Measurements from ENCODE around the gene KIF14. TPM values are rescaled to one million over a fixed set of nuclear protein-coding genes. Genes with fewer than 3 reads are reported as not detected.

Gene KIF14
- total and polyA plus RNA-seq, 2 of the 13 experiments (the other 11 are each of a cell fraction or from before 2014, with no cell fraction given), result 3.3 to 11.2 TPM

DNA sequence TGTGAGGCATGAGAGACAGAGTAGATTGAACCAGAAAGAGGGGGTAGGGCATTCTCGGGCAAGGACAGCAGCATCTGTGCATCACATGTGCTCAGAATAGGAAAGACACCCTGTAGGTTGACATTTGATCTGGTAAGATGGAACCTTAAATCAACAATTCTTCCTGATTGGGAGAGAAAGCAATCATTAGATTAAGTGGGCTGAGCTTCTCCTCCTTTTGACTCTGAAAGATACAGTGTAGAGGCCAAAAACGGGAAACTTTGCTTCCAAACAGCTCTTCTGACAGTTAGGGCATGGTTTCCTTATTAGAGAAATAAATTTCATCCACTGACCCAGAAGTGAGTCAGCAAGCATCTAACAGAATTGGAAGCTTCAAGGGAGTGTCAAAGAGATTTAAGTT is 9.7 kb downstream of the KIF14 start (continued):
- TF ChIP-seq, protein P1, sequence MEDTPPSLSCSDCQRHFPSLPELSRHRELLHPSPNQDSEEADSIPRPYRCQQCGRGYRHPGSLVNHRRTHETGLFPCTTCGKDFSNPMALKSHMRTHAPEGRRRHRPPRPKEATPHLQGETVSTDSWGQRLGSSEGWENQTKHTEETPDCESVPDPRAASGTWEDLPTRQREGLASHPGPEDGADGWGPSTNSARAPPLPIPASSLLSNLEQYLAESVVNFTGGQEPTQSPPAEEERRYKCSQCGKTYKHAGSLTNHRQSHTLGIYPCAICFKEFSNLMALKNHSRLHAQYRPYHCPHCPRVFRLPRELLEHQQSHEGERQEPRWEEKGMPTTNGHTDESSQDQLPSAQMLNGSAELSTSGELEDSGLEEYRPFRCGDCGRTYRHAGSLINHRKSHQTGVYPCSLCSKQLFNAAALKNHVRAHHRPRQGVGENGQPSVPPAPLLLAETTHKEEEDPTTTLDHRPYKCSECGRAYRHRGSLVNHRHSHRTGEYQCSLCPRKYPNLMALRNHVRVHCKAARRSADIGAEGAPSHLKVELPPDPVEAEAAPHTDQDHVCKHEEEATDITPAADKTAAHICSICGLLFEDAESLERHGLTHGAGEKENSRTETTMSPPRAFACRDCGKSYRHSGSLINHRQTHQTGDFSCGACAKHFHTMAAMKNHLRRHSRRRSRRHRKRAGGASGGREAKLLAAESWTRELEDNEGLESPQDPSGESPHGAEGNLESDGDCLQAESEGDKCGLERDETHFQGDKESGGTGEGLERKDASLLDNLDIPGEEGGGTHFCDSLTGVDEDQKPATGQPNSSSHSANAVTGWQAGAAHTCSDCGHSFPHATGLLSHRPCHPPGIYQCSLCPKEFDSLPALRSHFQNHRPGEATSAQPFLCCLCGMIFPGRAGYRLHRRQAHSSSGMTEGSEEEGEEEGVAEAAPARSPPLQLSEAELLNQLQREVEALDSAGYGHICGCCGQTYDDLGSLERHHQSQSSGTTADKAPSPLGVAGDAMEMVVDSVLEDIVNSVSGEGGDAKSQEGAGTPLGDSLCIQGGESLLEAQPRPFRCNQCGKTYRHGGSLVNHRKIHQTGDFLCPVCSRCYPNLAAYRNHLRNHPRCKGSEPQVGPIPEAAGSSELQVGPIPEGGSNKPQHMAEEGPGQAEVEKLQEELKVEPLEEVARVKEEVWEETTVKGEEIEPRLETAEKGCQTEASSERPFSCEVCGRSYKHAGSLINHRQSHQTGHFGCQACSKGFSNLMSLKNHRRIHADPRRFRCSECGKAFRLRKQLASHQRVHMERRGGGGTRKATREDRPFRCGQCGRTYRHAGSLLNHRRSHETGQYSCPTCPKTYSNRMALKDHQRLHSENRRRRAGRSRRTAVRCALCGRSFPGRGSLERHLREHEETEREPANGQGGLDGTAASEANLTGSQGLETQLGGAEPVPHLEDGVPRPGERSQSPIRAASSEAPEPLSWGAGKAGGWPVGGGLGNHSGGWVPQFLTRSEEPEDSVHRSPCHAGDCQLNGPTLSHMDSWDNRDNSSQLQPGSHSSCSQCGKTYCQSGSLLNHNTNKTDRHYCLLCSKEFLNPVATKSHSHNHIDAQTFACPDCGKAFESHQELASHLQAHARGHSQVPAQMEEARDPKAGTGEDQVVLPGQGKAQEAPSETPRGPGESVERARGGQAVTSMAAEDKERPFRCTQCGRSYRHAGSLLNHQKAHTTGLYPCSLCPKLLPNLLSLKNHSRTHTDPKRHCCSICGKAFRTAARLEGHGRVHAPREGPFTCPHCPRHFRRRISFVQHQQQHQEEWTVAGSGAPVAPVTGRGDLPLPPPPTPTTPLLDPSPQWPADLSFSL (CRISPR knock-in tag; IDR thresholded peaks at IDR 0.05), result no peak
- TF ChIP-seq CC2D1A (CRISPR knock-in tag; IDR thresholded peaks at IDR 0.05), result no peak

DNA sequence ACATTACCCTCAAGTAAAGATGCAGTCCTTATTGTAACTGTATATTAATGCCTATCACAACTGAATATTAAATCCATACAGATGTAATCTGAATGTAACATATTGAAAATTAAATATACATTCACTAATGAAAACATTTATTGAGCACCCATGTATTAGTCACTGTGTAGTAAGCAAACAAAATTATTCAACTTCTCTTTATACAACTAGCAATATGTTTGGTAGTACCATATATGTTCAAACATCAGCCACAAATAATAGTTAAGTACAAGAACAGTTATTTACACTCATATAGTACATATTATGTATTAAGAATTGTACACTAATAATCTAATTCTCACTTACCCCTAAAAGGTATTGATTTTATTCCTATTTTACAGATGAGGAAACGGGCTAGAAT is 17.9 kb downstream of the KIF14 start:
- no TSS peak for BruUV-seq (replicated peaks)
- in situ Hi-C loops (cut with HindIII; ENCODE audit: extremely low pct_ligation_motif_present, low pct_unique_long_range_greater_than_20kb), result no loop called here
- no peak for FAIRE-seq
- TF ChIP-seq ZNF614 (CRISPR knock-in tag; IDR thresholded peaks at IDR 0.05; ENCODE audit: borderline replicate concordance) (no peak), ZNF432 (CRISPR knock-in tag; IDR thresholded peaks at IDR 0.05; ENCODE audit: borderline replicate concordance) (no peak), ZNF24 (IDR thresholded peaks at IDR 0.05) (no peak), ZNF207 (IDR thresholded peaks at IDR 0.05; ENCODE audit: borderline replicate concordance) (no peak), RAD51 (IDR thresholded peaks at IDR 0.05; ENCODE audit: borderline replicate concordance) (no peak), ZSCAN9 (CRISPR knock-in tag; IDR thresholded peaks at IDR 0.05; ENCODE audit: borderline replicate concordance) (no peak), RFX3 (CRISPR knock-in tag; IDR thresholded peaks at IDR 0.05) (no peak)
- TF ChIP-seq, protein P2, sequence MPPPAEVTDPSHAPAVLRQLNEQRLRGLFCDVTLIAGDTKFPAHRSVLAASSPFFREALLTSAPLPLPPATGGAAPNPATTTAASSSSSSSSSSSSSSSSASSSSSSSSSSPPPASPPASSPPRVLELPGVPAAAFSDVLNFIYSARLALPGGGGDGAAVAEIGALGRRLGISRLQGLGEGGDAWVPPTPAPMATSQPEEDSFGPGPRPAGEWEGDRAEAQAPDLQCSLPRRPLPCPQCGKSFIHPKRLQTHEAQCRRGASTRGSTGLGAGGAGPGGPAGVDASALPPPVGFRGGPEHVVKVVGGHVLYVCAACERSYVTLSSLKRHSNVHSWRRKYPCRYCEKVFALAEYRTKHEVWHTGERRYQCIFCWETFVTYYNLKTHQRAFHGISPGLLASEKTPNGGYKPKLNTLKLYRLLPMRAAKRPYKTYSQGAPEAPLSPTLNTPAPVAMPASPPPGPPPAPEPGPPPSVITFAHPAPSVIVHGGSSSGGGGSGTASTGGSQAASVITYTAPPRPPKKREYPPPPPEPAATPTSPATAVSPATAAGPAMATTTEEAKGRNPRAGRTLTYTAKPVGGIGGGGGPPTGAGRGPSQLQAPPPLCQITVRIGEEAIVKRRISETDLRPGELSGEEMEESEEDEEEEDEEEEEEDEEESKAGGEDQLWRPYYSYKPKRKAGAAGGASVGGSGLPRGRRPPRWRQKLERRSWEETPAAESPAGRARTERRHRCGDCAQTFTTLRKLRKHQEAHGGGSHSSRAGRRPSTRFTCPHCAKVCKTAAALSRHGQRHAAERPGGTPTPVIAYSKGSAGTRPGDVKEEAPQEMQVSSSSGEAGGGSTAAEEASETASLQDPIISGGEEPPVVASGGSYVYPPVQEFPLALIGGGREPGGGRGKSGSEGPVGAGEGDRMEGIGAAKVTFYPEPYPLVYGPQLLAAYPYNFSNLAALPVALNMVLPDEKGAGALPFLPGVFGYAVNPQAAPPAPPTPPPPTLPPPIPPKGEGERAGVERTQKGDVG (CRISPR knock-in tag; IDR thresholded peaks at IDR 0.05; ENCODE audit: borderline replicate concordance), result no peak

More for the DNA sequence above, 17.9 kb downstream of the KIF14 start:
- Histone ChIP-seq H4K20me1 (ENCODE audit: insufficient read depth, low read length) (no peaks in the 10 kb centered on the region), H3K27ac (ENCODE audit: extremely low read length, insufficient read depth, low read length) (no peak overlapping the region), H3K4me2 (ENCODE audit: low read depth, low read length) (no peak overlapping the region), H3K9me3 (ENCODE audit: low read length) (no peaks in the 10 kb centered on the region), H2AFZ (ENCODE audit: low read length) (no peak overlapping the region), H3K4me3 (replicated peaks in 1 of 3; ENCODE audit: insufficient read depth in 1 of 3, low read depth in 2 of 3, low read length in 3 of 3) (no peak overlapping the region), H3K36me3 (replicated peaks in 1 of 2; ENCODE audit: control insufficient read depth in 1 of 2, insufficient read depth in 2 of 2, low read length in 2 of 2) (peaks cover 3 to 27% of the 10 kb centered on the region in 2 experiments; a peak in 4 of 5 replicates), H3K4me1 (ENCODE audit: insufficient read depth, low read length) (no peaks in the 10 kb centered on the region), H3K79me2 (ENCODE audit: insufficient read depth, low read length) (no peaks in the 10 kb centered on the region), H3K27me3 (ENCODE audit: control insufficient read depth in 1 of 2, insufficient read depth in 2 of 2, low read length in 2 of 2) (no peaks in the 10 kb centered on the region), H3K9ac (ENCODE audit: insufficient read depth, low read depth, low read length) (no peak overlapping the region)
- intact Hi-C loops (cut with micrococcal nuclease; ENCODE audit: unreplicated experiment), result no loop called here
- WGBS (ENCODE audit: low lambda C conversion rate), result 100% methylated on average over 1 of the region's 1 CpG
- no peak for DNase-seq (ENCODE audit: low spot score)
- POLR2A ChIA-PET, result no interaction called here
- CTCF ChIA-PET (ENCODE audit: low intra/inter-chr PET ratio, low total read pairs), result no interaction called here
- ATAC-seq, result no peak
